Fibroblast of the aortic adventitia (primary cell): ENCODE data around the gene SLC44A4. TPM values are rescaled to one million over a fixed set of nuclear protein-coding genes. Genes with fewer than 3 reads are reported as not detected.
"Not testable (repeated sequence)": the region's sequence is repeated elsewhere in the genome, so short reads cannot be mapped to it uniquely, and the experiment has no call there.

Experiments
- DNase-seq: peaks from one replicate; pipeline ENCODE4 v3.0.0-alpha.2; 2010; ENCODE audit warnings: low read depth
- H3K4me3 ChIP-seq: 2 replicates; pipeline ENCODE4 v1.5.1; 2011; ENCODE audit warnings: low read depth, mild to moderate bottlenecking, control low read depth, low read length, moderate library complexity
- CTCF ChIP-seq: IDR thresholded peaks from 2 replicates; pipeline ENCODE4 v1.5.1; 2011; ENCODE audit warnings: mild to moderate bottlenecking, low read length, control low read depth, inconsistent platforms; ENCODE audit not compliant: insufficient read depth
- total RNA-seq: library from RNA; depleted of rRNA; stranded (reverse); fragments of >200 nt; gene quantifications from 2 replicates; pipeline ENCODE4 v1.2.3, GENCODE V29; 2012; ENCODE audit warnings: low replicate concordance

SLC44A4 gene
- total RNA-seq, 1 donor, result 0.27 TPM

GRCh38 chr6:31874084-31874670 is 4.6 kb downstream of the SLC44A4 start:
- no peak for TF ChIP-seq CTCF
- no peak for DNase-seq
- no peak overlapping the region for H3K4me3 ChIP-seq

GRCh38 chr6:31871046-31871659 is 7.6 kb downstream of the SLC44A4 start:
- no peak overlapping the region for H3K4me3 ChIP-seq
- DNase-seq, result peak; percentile 19
- TF ChIP-seq CTCF, result no peak

- H3K4me3 ChIP-seq, result no peak overlapping the region
- no peak for DNase-seq
- TF ChIP-seq CTCF, result no peak
Measured at GRCh38 chr6:31870385-31870921, 8.3 kb downstream of the SLC44A4 start.

- DNase-seq, result no peak
- TF ChIP-seq CTCF, result no peak
- H3K4me3 ChIP-seq, result no peak overlapping the region
Measured at GRCh38 chr6:31869343-31869742, 9.5 kb downstream of the SLC44A4 start.

- not testable (repeated sequence) for DNase-seq, H3K4me3 ChIP-seq
Measured at GRCh38 chr6:31868658-31868971, 10.2 kb downstream of the SLC44A4 start.

- DNase-seq, result no peak
- no peak for TF ChIP-seq CTCF
Measured at GRCh38 chr6:31865205-31866118, 13.3 kb downstream of the SLC44A4 start.

GRCh38 chr6:31864818-31865204 is 14.0 kb downstream of the SLC44A4 start:
- no peak for DNase-seq
- TF ChIP-seq CTCF, result no peak
- H3K4me3 ChIP-seq, result no peak overlapping the region

More at GRCh38 chr6:31865205-31866118, 13.3 kb downstream of the SLC44A4 start:
- H3K4me3 ChIP-seq, result no peak overlapping the region

GRCh38 chr6:31864123-31864562 is 14.7 kb downstream of the SLC44A4 start:
- H3K4me3 ChIP-seq, result peak overlapping the region; percentile 82
- DNase-seq, result not testable (repeated sequence)
